KOPT-K1 (cell line): Measurements from ENCODE around the gene PRX.
"Not testable (repeated sequence)": the region's sequence is repeated elsewhere in the genome, so short reads cannot be mapped to it uniquely, and the experiment has no call there.

Source experiments
- H3K27ac ChIP-seq: fragments of 200-600 bp; sonication (generic); 2 replicates; pipeline ENCODE4 v1.5.1; 2016; ENCODE audit warnings: antibody characterized with exemption, mild to moderate bottlenecking, low read depth, low read length; ENCODE audit not compliant: poor library complexity, severe bottlenecking
- H3K36me3 ChIP-seq: fragments of 200-600 bp; sonication (generic); 2 replicates; pipeline ENCODE4 v1.5.1; 2017; ENCODE audit warnings: antibody characterized with exemption, mild to moderate bottlenecking, low read length, moderate library complexity; ENCODE audit not compliant: insufficient read depth
- H3K9me3 ChIP-seq: fragments of 200-600 bp; sonication (generic); 2 replicates; pipeline ENCODE4 v1.5.1; 2017; ENCODE audit warnings: antibody characterized with exemption, low read length, mild to moderate bottlenecking; ENCODE audit not compliant: insufficient read depth, poor library complexity, severe bottlenecking

The PRX gene

DNA sequence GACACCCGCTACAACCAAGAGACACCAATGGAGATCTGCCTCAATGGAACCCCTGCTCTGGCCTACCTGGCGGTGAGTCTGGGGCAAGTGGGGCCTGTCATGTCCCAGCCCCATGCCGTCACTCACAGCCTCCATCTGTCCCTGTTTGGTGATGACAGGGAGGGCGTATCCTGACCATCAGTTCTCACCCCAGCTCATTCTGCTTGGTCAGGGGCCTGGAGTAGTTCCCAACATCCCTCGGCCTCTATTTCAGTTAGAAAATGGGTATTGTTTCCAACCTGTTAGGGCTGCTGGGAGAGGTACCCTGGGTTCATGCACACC lies 41.4 kb downstream of the PRX start:
- Histone ChIP-seq H3K9me3 (no peaks in the 10 kb centered on the region), H3K27ac (no peak overlapping the region), H3K36me3 (no peaks in the 10 kb centered on the region)

DNA sequence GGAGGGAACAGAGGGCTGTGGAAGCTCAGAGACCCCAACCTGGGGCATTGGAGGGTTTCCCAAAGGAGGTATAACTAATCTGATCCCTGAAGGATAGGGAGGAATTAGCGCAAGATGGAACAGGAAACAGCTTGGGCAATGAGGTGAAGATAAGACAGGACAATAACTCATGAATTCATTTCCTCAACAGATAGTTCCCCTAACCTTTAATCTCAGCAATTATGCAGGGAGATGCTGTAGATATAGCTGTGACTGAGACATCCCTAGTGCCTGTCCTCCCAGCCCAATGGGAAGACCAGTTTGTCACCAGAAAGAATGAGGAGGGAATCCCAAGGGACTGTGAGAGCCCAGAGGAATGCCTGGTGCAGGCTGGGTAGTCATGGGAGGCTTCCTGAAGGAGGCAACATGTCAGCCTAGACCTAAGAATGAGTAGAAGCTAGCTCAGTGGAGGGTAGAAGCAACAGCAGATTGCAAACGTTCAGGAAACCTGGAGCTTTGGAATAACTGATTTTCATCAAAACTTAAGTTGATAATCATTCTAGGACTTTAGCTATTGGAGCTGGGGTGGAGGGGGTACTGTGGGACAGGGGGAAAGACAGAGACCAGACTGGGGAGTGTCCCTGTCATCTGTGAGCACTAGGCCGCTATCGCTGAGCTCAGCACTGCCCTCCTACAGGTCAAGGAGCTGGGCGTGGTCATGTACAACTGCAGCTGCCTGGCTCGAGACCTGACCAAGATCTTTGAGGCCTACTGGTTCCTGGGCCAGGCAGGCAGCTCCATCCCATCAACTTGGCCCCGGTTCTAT lies 42.0 kb downstream of the PRX start:
- no peak overlapping the region for H3K27ac ChIP-seq
- no peaks in the 10 kb centered on the region for H3K36me3 ChIP-seq
- H3K9me3 ChIP-seq = no peaks in the 10 kb centered on the region

DNA sequence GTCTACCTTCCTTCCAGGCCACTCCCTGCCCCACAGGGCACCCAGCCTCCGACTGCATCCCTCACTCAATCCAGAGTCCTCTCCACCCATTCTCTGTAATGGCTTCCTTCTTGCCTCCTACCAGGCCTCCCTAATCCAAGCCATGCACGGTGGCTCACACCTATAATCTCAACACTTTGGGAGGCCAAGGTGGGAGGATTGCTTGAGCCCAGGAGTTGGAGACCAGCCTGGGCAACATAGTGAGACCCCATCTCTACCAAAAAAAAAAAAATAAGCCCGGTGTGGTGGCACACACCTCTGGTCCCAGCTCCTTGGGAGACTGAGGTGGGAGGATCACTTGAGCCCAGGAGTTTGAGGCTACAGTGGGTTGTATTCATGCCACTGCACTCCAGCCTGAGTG lies 42.9 kb downstream of the PRX start:
- not testable (repeated sequence) for H3K27ac ChIP-seq, H3K9me3 ChIP-seq, H3K36me3 ChIP-seq

DNA sequence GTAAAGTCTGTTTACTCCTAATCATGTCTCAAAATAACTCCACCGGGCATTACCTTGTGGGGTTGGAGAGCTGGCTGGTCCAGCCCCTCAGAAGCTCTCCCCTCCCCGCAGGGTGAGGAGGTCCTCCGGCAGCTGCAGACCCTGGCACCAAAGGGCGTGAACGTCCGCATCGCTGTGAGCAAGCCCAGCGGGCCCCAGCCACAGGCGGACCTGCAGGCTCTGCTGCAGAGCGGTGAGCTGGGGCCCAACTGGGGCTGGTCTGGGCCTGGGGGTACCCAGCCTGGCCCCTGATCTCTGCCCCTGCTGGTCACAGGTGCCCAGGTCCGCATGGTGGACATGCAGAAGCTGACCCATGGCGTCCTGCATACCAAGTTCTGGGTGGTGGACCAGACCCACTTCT lies 43.4 kb downstream of the PRX start:
- Histone ChIP-seq H3K36me3 (no peaks in the 10 kb centered on the region), H3K9me3 (no peaks in the 10 kb centered on the region), H3K27ac (no peak overlapping the region)

DNA sequence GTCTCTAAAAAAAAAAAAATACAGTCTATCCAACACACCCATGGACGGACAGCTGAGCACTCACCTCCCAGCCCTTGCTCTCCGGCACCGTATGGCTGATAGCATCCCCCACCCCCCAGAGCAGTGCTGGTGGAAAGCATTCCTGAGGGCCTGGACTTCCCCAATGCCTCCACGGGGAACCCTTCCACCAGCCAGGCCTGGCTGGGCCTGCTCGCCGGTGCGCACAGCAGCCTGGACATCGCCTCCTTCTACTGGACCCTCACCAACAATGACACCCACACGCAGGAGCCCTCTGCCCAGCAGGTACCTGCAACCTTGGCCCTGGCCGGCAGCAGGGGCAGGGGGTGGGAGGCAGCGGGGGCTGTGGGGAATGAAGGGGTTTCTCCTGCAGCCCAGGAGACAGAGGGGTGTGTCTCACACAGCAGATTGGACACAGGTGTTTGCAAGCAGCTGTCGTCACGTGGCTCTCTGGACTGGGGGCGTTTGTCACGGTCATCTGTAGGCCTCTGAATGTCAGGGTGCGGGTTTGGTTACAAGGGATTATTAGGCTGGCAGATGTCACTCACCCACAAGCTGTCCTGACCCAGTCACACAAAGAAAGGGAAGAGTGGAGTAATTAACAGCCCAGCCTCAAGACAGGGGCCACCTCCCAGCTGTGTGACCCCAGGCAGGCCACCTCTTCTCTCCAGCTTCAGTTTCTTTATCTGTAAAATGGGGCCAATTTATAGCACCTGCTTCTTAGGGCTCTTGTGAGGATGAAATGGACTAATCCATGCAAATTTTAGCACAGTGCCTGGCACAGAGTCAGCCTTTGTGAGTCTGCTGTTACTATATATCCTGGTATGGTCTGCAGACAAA lies 45.4 kb downstream of the PRX start:
- no peaks in the 10 kb centered on the region for H3K9me3 ChIP-seq
- no peak overlapping the region for H3K27ac ChIP-seq
- H3K36me3 ChIP-seq = no peaks in the 10 kb centered on the region

DNA sequence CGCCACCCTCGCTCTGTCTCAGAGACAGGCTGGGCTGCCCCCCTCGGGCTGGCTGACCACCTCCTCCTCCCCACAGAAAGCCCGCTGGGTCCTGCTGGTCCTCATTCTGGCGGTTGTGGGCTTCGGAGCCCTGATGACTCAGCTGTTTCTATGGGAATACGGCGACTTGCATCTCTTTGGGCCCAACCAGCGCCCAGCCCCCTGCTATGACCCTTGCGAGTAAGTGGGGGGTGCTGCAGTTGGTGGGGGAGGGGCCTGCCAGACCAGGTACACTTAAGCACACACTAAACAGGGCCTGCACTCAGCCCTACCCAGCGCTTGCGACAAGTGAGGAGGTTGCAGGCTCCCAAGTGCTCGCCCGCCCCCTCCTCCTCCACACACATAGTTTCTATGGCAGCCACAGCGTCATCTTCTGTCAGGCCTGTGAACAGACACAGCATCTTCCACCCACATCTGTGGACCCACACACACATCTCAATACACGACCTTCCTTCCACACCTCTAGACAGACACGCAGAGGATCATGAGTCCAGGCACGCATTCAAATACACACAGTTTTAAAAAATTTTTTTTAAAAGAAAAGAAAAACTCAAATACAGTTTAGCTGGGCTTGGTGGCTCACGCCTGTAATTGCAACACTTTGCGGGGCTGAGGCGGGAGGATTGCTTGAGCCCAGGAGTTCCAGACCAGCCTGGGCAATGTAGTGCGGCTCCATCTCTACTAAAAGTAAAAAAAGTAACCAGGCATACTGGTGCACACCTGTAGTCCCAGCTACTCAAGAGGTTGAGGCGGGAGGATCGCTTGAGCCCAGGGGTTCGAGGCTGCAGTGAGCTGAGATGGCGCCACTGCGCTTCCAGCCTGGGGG lies 46.2 kb downstream of the PRX start:
- Histone ChIP-seq H3K9me3 (no peaks in the 10 kb centered on the region), H3K27ac (no peak overlapping the region), H3K36me3 (no peaks in the 10 kb centered on the region)

DNA sequence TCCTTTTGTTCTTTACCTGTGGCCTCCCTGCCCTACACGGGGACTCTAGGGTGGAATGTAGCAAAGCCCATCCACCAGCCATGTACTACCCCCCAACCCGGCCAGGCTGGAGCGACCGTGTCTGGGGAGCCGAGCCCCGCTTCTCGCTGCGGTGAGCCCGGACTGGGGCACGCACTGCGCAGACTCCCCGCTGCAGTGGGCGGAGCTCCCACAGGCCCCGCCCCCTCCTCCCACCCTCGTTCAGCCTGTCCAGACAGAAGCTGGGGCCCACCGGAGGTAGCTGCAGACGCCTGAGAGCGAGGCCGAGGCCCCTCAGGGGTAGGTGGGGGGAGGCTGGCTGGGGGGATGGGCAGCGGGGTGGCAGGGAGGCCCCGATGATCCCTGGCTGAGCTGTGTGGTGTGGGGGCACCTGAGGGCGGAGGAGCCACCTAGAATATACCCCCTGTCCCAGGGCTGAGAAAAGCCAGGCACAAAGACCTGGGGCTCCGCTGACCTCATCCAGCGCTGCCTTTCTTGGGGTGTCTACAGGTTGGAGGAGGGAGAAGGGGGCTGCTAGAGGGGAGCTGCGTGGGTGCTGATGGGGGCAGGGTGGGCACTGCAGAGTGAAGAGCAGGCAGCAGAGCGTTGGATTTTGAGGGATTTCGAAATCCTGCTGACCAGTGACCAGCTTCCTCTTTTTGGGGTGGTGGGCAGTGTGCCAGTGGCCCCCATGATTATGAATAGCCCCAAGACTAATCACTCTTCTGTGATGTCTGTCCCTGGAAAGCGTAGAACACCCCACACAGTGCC lies 47.4 kb downstream of the PRX start:
- Histone ChIP-seq H3K36me3 (no peaks in the 10 kb centered on the region), H3K27ac (no peak overlapping the region), H3K9me3 (no peaks in the 10 kb centered on the region)

DNA sequence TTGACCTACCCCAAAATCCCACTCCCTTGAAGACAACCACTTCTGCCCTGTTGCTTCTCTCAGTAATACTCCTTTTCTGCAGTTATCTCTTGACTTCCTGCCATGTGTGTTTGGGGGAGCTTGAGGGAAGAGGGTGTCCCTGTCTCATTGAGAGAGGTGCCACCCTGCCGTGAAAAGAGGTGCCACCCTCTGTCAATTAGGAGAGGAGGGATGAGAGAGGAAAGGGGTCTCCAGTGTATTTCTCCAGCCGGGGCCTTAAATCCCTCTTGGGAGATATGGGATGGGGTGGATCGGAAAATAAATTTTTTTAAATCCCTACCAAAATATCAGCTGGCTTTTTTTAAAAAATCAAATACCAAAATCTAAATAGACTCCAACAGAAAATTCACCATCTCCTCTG lies 48.2 kb downstream of the PRX start:
- no peaks in the 10 kb centered on the region for H3K36me3 ChIP-seq
- H3K9me3 ChIP-seq = no peaks in the 10 kb centered on the region
- H3K27ac ChIP-seq = no peak overlapping the region

DNA sequence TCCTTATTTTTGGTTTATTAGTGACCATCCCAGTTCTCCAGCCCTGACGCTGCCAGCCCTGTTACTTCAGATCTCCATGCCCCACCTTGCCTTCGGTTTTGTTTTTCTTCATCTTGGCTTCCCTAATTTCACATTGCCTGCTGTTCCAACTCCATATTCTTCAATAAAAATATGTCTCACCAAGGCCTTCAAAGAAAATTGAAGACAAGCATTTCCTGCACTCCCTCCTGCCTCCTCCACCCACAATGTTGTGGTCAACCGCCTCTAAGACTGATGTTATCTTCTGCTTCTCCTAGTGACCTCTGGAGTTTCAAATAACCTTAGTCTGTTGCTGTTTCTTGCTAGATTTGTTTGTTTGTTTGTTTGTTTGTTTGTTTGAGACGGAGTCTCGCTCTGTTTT lies 50.1 kb downstream of the PRX start:
- Histone ChIP-seq H3K9me3 (no peaks in the 10 kb centered on the region), H3K36me3 (no peaks in the 10 kb centered on the region), H3K27ac (no peak overlapping the region)

DNA sequence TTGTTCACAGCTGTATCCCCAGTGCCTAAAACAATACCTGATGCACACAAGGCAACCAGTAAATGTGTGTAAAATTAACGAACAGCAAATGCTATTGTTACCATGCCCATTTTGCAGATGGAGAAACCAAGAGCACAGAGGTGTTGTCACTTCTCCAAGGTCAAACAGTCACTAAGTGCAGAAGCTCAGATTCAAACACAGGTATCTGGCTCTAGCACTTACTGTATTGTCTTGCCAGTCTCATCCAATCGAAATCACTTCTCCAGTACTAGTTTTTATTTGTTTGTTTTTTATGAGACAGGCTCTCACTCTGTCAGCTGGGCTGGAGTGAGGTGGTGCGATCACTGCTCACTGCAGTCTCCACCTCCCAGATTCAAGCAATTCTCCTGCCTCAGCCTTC lies 51.0 kb downstream of the PRX start:
- no peak overlapping the region for H3K27ac ChIP-seq
- no peaks in the 10 kb centered on the region for H3K36me3 ChIP-seq
- H3K9me3 ChIP-seq = no peaks in the 10 kb centered on the region

DNA sequence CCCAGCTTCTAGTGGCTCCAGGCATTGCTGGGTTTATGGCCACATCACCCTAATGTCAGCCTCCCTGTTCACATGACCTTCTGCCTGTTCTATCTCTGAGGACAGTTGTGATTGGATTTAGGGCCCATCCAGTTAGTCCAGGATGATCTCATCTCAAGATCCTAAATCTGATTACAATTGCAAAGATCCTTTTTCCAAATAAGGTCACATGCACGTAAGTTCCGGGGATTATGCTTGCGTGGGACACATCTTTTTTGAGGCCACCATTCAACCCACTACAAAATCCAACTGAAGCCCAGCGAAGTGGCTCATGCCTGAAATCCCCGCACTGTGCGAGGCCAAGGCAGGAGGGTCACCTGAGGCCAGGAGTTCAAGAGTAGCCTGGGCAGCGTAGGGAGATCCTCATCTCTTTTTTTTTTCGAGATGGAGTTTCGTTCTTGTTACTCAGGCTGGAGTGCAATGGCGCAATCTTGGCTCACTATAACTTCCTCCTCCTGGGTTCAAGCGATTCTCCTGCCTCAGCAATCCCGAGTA lies 52.4 kb downstream of the PRX start:
- Histone ChIP-seq H3K27ac (no peak overlapping the region), H3K36me3 (no peaks in the 10 kb centered on the region), H3K9me3 (no peaks in the 10 kb centered on the region)

DNA sequence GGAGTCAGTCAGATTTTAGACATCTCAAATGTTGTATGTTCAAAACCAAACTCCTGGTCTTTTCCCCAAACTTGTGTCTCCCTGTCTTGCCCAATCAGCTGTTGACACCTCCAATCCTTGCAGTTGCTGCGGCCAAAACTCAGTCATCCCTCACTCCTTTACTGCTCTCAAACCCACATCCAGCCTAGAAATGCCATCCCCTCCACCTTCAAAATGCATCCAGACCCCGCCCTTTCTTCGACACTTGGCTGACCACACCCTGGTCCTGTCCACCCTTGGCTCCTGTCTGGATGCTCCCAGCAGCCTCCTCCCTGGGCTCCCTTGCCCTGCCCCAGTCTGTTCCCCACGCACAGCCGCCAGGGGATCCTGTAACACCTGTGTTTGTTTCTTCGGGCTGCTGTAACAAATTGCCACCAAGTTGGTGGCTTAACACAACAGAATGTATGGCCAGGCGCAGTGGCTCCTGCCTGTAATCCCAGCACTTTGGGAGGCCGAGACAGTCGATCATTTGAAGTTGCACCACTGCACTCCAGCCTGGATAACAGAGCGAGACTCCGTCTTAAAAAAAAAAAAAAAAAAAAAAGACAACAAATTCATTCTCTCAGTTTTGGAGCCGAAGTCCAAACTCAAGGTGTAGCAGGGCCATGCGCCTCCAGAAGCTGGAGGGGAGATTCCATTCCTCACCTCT lies 53.0 kb downstream of the PRX start:
- Histone ChIP-seq H3K9me3 (no peaks in the 10 kb centered on the region), H3K36me3 (no peaks in the 10 kb centered on the region), H3K27ac (no peak overlapping the region)

DNA sequence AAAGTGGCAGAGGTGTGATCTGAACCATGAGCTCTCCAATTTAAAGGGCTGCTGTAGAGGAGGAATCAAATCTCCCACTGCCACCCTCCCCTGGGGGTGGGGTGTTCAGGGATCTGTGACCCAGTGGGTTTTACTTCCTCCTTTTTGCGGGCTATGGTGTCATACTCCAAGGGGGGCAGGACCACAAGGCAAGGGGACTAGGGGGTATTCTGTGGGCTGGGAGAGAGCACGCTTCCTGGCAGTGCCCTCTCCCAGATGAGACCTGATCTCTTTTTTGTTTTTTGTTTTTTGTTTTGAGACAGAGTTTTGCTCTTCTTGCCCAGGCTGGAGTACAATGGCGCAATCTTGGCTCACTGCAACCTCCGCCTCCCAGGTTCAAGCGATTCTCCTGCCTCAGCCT lies 54.4 kb downstream of the PRX start:
- no peaks in the 10 kb centered on the region for H3K9me3 ChIP-seq
- H3K27ac ChIP-seq = no peak overlapping the region
- H3K36me3 ChIP-seq = no peaks in the 10 kb centered on the region

DNA sequence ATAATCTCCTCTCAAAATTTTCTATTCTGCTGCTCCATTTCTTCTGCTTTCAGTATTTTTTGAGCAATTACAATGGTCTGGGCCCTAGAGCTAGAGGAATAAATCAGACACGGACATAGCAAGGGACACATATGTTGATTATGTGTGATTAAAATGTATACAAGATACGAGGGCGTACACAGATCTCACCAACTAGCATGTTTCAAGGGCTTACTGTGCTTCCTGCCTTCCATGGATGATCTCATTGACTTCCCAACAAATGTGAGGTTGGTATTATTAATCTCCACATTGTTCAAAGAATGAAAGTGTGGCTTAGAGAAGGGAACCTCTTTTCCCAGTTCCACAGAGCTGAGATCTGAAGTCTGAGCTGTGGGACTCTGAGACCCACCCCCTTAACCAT lies 55.5 kb downstream of the PRX start:
- no peaks in the 10 kb centered on the region for H3K9me3 ChIP-seq
- H3K27ac ChIP-seq = no peak overlapping the region
- H3K36me3 ChIP-seq = no peaks in the 10 kb centered on the region
